Suprapubic skin (tissue), 4 donors: Measurements from ENCODE around the gene C1QTNF2.

ENCODE experiments used
- CTCF ChIP-seq, 2 donors: fragments of 200-600 bp in 1 of 2; fragments of 450-650 bp in 1 of 2; sonication (generic) in 1 of 2; IDR thresholded peaks; one replicate each; pipeline ENCODE4 v1.5.1; 2016 to 2019; ENCODE audit warnings: antibody characterized with exemption in 2 of 2, mild to moderate bottlenecking in 1 of 2, moderate library complexity in 1 of 2
- EP300 ChIP-seq: sonication (generic); formaldehyde crosslinking; IDR thresholded peaks from one replicate; pipeline ENCODE4 v1.6.1; 2017; ENCODE audit warnings: antibody characterized with exemption
- POLR2A ChIP-seq, 2 donors: fragments of 450-650 bp; IDR thresholded peaks; one replicate each; pipeline ENCODE4 v1.6.1; 2017; ENCODE audit warnings: antibody characterized with exemption in 2 of 2, mild to moderate bottlenecking in 2 of 2, moderate library complexity in 2 of 2
- POLR2AphosphoS5 ChIP-seq, 3 donors: sonication (generic); formaldehyde crosslinking; IDR thresholded peaks; one replicate each; pipeline ENCODE4 v1.6.1; 2017; ENCODE audit warnings: antibody characterized with exemption in 3 of 3

GRCh38 chr5:160342413-160342941 lies 27.9 kb downstream of the C1QTNF2 start:
- no peak for TF ChIP-seq EP300
- TF ChIP-seq CTCF (IDR thresholded peaks at IDR 0.05) = no peak
- TF ChIP-seq POLR2AphosphoS5 (IDR thresholded peaks at IDR 0.05) = no peak
- TF ChIP-seq POLR2A (IDR thresholded peaks at IDR 0.05) = no peak
